Measurements from ENCODE around the gene SP140L.

The SP140L gene

DNA sequence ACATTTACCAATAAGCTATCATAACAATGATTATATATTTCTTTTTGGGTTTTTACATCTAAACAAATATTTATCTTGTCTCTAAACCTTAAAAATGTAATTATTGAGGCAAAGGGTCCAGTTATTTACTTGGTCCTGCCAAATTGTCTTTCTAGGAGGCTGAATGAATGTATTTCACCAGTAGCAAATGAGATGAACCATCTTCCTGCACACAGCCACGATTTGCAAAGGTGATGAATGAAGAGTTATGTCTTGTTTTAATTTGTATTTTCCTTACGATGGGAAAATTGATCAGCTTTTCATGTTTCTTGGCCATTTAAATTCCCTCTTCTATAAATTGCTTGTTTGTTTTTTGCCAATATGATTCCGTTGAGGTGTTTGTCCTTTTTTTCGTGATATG lies 90.4 kb downstream of the SP140L start:
- TF ChIP-seq, protein P1, sequence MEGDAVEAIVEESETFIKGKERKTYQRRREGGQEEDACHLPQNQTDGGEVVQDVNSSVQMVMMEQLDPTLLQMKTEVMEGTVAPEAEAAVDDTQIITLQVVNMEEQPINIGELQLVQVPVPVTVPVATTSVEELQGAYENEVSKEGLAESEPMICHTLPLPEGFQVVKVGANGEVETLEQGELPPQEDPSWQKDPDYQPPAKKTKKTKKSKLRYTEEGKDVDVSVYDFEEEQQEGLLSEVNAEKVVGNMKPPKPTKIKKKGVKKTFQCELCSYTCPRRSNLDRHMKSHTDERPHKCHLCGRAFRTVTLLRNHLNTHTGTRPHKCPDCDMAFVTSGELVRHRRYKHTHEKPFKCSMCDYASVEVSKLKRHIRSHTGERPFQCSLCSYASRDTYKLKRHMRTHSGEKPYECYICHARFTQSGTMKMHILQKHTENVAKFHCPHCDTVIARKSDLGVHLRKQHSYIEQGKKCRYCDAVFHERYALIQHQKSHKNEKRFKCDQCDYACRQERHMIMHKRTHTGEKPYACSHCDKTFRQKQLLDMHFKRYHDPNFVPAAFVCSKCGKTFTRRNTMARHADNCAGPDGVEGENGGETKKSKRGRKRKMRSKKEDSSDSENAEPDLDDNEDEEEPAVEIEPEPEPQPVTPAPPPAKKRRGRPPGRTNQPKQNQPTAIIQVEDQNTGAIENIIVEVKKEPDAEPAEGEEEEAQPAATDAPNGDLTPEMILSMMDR (IDR thresholded peaks at IDR 0.05; ENCODE audit: low read depth, low read length): no peak
- no peak for DNase-seq (ENCODE audit: low read depth in 2 of 2)
- H3K4me3 ChIP-seq (replicated peaks in 1 of 2; ENCODE audit: low read depth in 2 of 2, low read length in 2 of 2): peak overlapping the region; percentile 59 to 62

GRCh38 chr2:230418341-230419016 lies 91.5 kb downstream of the SP140L start:
- DNase-seq (ENCODE audit: low read depth in 2 of 2): peak; percentile 51 to 68
- peak overlapping the region; percentile 20 to 62 for H3K4me3 ChIP-seq (replicated peaks in 1 of 2; ENCODE audit: low read depth in 2 of 2, low read length in 2 of 2)
- TF ChIP-seq, protein P1 (IDR thresholded peaks at IDR 0.05; ENCODE audit: low read depth, low read length): no peak

- no peak for DNase-seq (ENCODE audit: low read depth in 2 of 2)
- TF ChIP-seq, protein P1 (IDR thresholded peaks at IDR 0.05; ENCODE audit: low read depth, low read length): no peak
- no peak overlapping the region for H3K4me3 ChIP-seq (replicated peaks in 1 of 2; ENCODE audit: low read depth in 2 of 2, low read length in 2 of 2)
Measured at GRCh38 chr2:230419181-230419580, 92.2 kb downstream of the SP140L start.

DNA sequence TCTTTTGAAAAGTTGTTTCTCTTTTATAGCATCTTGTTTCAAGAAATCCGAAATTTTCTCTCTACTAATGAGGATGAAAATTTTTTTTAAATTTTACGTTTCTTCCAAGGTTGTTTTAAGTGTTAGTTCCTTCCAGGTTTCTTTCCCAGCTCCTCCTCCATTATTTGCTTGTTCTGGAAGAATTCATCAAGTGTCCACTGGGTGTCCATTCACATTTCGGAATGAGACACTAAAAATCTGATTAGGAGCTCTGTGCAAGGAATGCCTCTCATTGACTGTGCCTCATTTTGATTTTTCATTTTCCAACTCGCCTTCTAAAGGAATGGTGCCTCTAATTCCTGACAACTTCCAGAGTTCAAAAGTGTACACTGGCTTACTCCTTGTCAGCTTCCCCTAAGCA lies 95.2 kb downstream of the SP140L start:
- TF ChIP-seq, protein P1 (IDR thresholded peaks at IDR 0.05; ENCODE audit: low read depth, low read length): no peak
- no peak for DNase-seq (ENCODE audit: low read depth in 2 of 2)
- H3K4me3 ChIP-seq (replicated peaks in 1 of 2; ENCODE audit: low read depth in 2 of 2, low read length in 2 of 2): no peak overlapping the region

- no peak overlapping the region for H3K4me3 ChIP-seq (replicated peaks in 1 of 2; ENCODE audit: low read depth in 2 of 2, low read length in 2 of 2)
- DNase-seq (ENCODE audit: low read depth in 2 of 2): peak; percentile 40 to 46
- TF ChIP-seq, protein P1 (IDR thresholded peaks at IDR 0.05; ENCODE audit: low read depth, low read length): no peak
Measured at GRCh38 chr2:230423851-230424458, 97.0 kb downstream of the SP140L start.

DNA sequence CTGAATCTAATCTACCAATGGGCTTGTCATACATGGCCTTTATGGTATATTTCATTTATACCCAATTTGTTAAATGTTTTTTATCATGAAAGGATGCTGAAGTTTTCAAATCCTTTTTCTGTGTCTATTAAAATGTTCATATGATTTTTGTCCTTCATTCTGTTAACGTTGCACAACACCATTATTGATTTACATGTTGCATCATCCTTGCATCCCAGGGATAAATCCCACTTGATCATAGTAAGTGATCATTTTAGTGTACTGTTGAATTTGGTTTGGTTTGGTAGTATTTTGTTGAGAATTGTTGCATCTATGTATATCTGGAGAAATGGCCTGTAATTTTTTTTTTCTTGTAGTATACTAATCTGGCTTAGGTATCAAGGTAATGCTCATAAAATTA lies 98.4 kb downstream of the SP140L start:
- TF ChIP-seq, protein P1 (IDR thresholded peaks at IDR 0.05; ENCODE audit: low read depth, low read length): no peak
- no peak overlapping the region for H3K4me3 ChIP-seq (replicated peaks in 1 of 2; ENCODE audit: low read depth in 2 of 2, low read length in 2 of 2)
- DNase-seq (ENCODE audit: low read depth in 2 of 2): no peak
